Activated CD8-positive, alpha-beta memory T cell treated with anti-CD3 and anti-CD28 coated beads, Interleukin-2, amount 10 ng/mL, durations not matched to agents 7 days and 5 days (primary cell): ENCODE measurements around the gene ARL17B. TPM values are rescaled to one million over a fixed set of nuclear protein-coding genes. Genes with fewer than 3 reads are reported as not detected.
"Not testable (repeated sequence)": the region's sequence is repeated elsewhere in the genome, so short reads cannot be mapped to it uniquely, and the experiment has no call there.

Source experiments
- ATAC-seq: fragments of 150-1000 bp; cut with Tn5 transposase; one replicate; pipeline ENCODE4 v1.10.0; 2021; ENCODE audit warnings: moderate library complexity
- CTCF ChIA-PET: fragments of 350-600 bp; sonication (Branson Sonifier 250); formaldehyde crosslinking; loops from one replicate; lab custom pipeline; 2021; ENCODE audit warnings: antibody characterized with exemption; lab: Charles Lee
- DNase-seq: peaks from one replicate; pipeline ENCODE4 v3.0.0-alpha.2; 2020
- H3K27ac Mint-ChIP-seq: one replicate; pipeline ENCODE4 v1.8.0; 2021; ENCODE audit warnings: mild to moderate bottlenecking, mixed read lengths
- H3K27me3 Mint-ChIP-seq: one replicate; pipeline ENCODE4 v1.8.0; 2021; ENCODE audit warnings: mixed read lengths
- H3K36me3 Mint-ChIP-seq: one replicate; pipeline ENCODE4 v1.8.0; 2021; ENCODE audit warnings: mild to moderate bottlenecking, mixed read lengths
- H3K4me1 Mint-ChIP-seq: one replicate; pipeline ENCODE4 v1.8.0; 2021; ENCODE audit warnings: mixed read lengths
- H3K4me3 Mint-ChIP-seq: one replicate; pipeline ENCODE4 v1.8.0; 2021; ENCODE audit warnings: mild to moderate bottlenecking, moderate library complexity, mixed read lengths
- H3K9me3 Mint-ChIP-seq: one replicate; pipeline ENCODE4 v1.8.0; 2022; ENCODE audit warnings: low read depth, mixed read lengths
- total RNA-seq, 2 experiments: library from RNA; stranded (reverse); gene quantifications; one replicate each; pipeline ENCODE4 v1.2.3, GENCODE V29; 2021

The ARL17B gene
- total RNA-seq, 2 experiments from 2014 or later, result 23.0 to 28.2 TPM

- H3K4me3 Mint-ChIP-seq, ATAC-seq, H3K27me3 Mint-ChIP-seq, DNase-seq, H3K4me1 Mint-ChIP-seq, H3K9me3 Mint-ChIP-seq, H3K27ac Mint-ChIP-seq, CTCF ChIA-PET, H3K36me3 Mint-ChIP-seq: not testable (repeated sequence)
Observed at GRCh38 chr17:46281336-46281735, 80.2 kb downstream of the ARL17B start.

GRCh38 chr17:46276728-46277479, 84.7 kb downstream of the ARL17B start:
- CTCF ChIA-PET, result interaction anchor here (1.0 kb wide), 1 partner anchor 9 kb away, joined by 3 read pairs; no protein-coding TSS in a partner anchor
- ATAC-seq, result peak; percentile 27
- H3K27ac Mint-ChIP-seq, H3K36me3 Mint-ChIP-seq, H3K9me3 Mint-ChIP-seq, DNase-seq, H3K4me1 Mint-ChIP-seq, H3K4me3 Mint-ChIP-seq: not testable (repeated sequence)
- peaks cover 23% of the 10 kb centered on the region for H3K27me3 Mint-ChIP-seq

- Mint-ChIP-seq H3K4me3 (no peak overlapping the region), H3K36me3 (no peaks in the 10 kb centered on the region), H3K4me1 (no peaks in the 10 kb centered on the region), H3K9me3 (no peaks in the 10 kb centered on the region), H3K27ac (no peak overlapping the region), H3K27me3 (peaks cover 42% of the 10 kb centered on the region)
- DNase-seq (no peak), ATAC-seq (no peak)
- CTCF ChIA-PET, result interaction anchor here (1.0 kb wide), 1 partner anchor 81 kb away, joined by 3 read pairs; the partner anchor contains the start of gene KANSL1
Observed at GRCh38 chr17:46274238-46274637, 87.3 kb downstream of the ARL17B start.

DNA sequence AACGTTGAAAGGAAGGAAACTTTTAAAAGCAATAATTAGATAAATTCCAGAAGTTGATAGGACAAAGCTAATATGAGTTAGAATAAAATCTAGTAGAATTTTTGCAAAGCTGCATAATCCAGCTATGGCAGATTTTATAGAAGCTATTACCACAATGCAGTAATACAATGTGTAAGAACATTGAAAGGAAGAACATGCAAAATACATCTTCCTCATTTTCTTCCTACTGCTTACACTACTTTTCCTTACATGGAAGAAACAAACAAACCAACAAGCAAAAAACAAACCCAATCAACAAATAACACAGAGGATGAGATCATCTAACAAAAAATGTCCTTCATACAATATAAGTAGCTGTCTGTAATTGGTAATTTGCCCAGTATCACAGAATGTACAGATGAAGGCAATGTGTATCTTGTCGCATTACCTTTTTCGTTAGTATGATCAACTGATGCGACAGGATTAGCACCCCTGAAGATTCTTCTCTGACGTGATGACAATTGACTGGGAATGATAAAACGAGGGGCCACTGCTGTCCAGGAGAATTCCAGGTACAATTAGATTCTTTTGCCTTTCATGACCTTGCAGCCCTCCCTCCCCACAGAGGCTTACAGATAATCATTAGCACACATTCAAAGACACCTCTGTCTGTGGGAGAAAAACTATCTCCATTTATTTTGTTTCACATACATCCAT, 87.9 kb downstream of the ARL17B start:
- CTCF ChIA-PET, result interaction anchor here (1.0 kb wide), 1 partner anchor 81 kb away, joined by 3 read pairs; the partner anchor contains the start of gene KANSL1
- no peak overlapping the region for H3K4me3 Mint-ChIP-seq
- no peaks in the 10 kb centered on the region for H3K4me1 Mint-ChIP-seq
- DNase-seq (no peak), ATAC-seq (no peak)
- H3K36me3 Mint-ChIP-seq, result no peaks in the 10 kb centered on the region
- no peak overlapping the region for H3K27ac Mint-ChIP-seq
- H3K27me3 Mint-ChIP-seq, result peaks cover 45% of the 10 kb centered on the region
- no peaks in the 10 kb centered on the region for H3K9me3 Mint-ChIP-seq

DNA sequence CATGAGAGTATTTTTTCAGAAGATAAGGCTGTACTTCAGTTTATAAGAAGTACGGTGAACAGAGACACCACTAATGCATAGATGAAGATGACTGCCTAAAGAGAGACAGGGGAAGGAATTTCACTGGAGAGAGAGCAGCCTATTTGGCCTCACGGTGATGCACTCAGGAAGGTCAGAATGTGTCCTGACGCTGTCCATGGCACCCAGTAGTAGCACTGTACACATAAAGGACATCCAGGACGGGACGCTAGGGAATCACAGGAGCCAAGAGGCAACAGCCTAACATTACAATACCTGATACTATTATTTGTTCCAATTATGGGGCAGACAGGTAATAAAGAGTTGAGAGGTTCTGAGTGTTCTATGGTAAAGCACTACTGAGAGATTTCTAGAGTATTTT, 91.5 kb downstream of the ARL17B start:
- DNase-seq (no peak), ATAC-seq (no peak)
- Mint-ChIP-seq H3K9me3 (no peaks in the 10 kb centered on the region), H3K36me3 (no peaks in the 10 kb centered on the region), H3K4me1 (peaks cover 23% of the 10 kb centered on the region), H3K27me3 (peaks cover 72% of the 10 kb centered on the region), H3K27ac (no peak overlapping the region), H3K4me3 (no peak overlapping the region)
- CTCF ChIA-PET, result interaction anchor here (1.6 kb wide), 1 partner anchor 17 kb away, joined by 6 read pairs; no protein-coding TSS in a partner anchor

- Mint-ChIP-seq H3K4me1 (peaks cover 34% of the 10 kb centered on the region), H3K27ac (peak overlapping the region; percentile 73), H3K36me3 (no peaks in the 10 kb centered on the region), H3K9me3 (no peaks in the 10 kb centered on the region), H3K27me3 (peaks cover 62% of the 10 kb centered on the region), H3K4me3 (peak overlapping the region; percentile 86)
- CTCF ChIA-PET, result interaction anchor here (0.7 to 1.5 kb wide), 5 partner anchors 10 to 54 kb away, joined by 3 to 4 read pairs (median 3); no protein-coding TSS in a partner anchor
- DNase-seq (peak; percentile 75), ATAC-seq (peak; percentile 88)
Observed at GRCh38 chr17:46266656-46267544, 94.7 kb downstream of the ARL17B start.

- H3K36me3 Mint-ChIP-seq, H3K9me3 Mint-ChIP-seq, DNase-seq, ATAC-seq: not testable (repeated sequence)
- CTCF ChIA-PET, result interaction anchor here (1.0 kb wide), 1 partner anchor 53 kb away, joined by 4 read pairs; no protein-coding TSS in a partner anchor
- Mint-ChIP-seq H3K4me3 (peak overlapping the region; percentile 79), H3K27me3 (peaks cover 59% of the 10 kb centered on the region), H3K4me1 (peaks cover 34% of the 10 kb centered on the region), H3K27ac (peak overlapping the region; percentile 73)
Observed at GRCh38 chr17:46266063-46266655, 95.4 kb downstream of the ARL17B start.

DNA sequence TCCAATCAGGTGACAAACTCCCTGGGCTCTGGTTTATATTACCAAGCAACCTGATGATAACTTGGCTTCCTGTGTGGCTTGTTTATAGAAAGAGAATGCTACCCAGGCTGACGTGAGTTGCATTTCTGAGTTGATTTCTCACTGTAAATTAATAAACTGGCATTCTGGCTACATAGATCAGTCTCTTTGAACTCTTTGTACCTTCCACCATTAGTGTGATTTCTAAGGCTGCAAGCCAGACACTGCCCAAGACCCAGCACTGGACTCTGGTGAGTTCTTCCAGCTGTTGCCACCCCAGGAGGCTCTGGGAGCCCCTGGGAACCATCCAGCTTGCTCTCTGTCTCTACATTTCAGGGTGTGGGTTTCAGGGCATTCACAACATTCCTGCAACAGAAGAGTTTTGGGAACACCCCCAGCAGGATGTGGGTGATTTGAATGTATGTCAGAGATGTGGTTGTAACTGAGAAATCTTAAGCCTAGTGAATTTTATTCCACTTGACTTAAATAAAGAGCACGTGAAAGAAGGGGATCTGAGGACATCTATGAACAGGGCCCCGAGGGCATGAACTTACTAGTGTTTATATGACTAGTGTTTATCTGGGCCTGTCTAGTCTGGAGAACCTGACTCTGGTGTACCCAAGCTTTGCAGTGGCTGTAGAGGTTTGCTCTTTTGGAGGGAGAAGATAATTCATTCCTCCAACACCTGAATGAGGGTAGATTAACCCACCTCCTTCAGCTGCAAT, 96.9 kb downstream of the ARL17B start:
- peak; percentile 56 for DNase-seq
- no peak for ATAC-seq

GRCh38 chr17:46262271-46262670, 99.3 kb downstream of the ARL17B start:
- Mint-ChIP-seq H3K4me1 (peaks cover 33% of the 10 kb centered on the region), H3K4me3 (no peak overlapping the region), H3K27ac (no peak overlapping the region), H3K36me3 (no peaks in the 10 kb centered on the region), H3K27me3 (peaks cover 31% of the 10 kb centered on the region), H3K9me3 (no peaks in the 10 kb centered on the region)
- CTCF ChIA-PET, result interaction anchor here (1.2 kb wide), 1 partner anchor 9 kb away, joined by 5 read pairs; no protein-coding TSS in a partner anchor
- DNase-seq, result no peak
- ATAC-seq, result no peak

More for the DNA sequence above, 96.9 kb downstream of the ARL17B start:
- Mint-ChIP-seq H3K4me1 (peaks cover 41% of the 10 kb centered on the region), H3K4me3 (no peak overlapping the region), H3K27ac (peak overlapping the region; percentile 8), H3K9me3 (no peaks in the 10 kb centered on the region), H3K36me3 (no peaks in the 10 kb centered on the region), H3K27me3 (peaks cover 52% of the 10 kb centered on the region)
- CTCF ChIA-PET, result interaction anchor here (0.6 kb wide), 1 partner anchor 1076 kb away, joined by 3 read pairs; no protein-coding TSS in a partner anchor

GRCh38 chr17:46259845-46260661, 101.5 kb downstream of the ARL17B start:
- H3K36me3 Mint-ChIP-seq, H3K27ac Mint-ChIP-seq, H3K9me3 Mint-ChIP-seq, CTCF ChIA-PET, DNase-seq: not testable (repeated sequence)
- H3K27me3 Mint-ChIP-seq, result peaks cover 16% of the 10 kb centered on the region
- peaks cover 18% of the 10 kb centered on the region for H3K4me1 Mint-ChIP-seq
- H3K4me3 Mint-ChIP-seq, result peak overlapping the region; percentile 67
- peak; percentile 65 for ATAC-seq

GRCh38 chr17:46256369-46256768, 105.2 kb downstream of the ARL17B start:
- H3K27ac Mint-ChIP-seq, CTCF ChIA-PET, DNase-seq, H3K4me1 Mint-ChIP-seq, H3K9me3 Mint-ChIP-seq, H3K27me3 Mint-ChIP-seq, H3K36me3 Mint-ChIP-seq, H3K4me3 Mint-ChIP-seq, ATAC-seq: not testable (repeated sequence)
